HepG2 (cell line): ENCODE data around the gene MAP3K7CL.

ENCODE experiments used
- ZFAT ChIP-seq: sonication (generic); formaldehyde crosslinking; conservative IDR thresholded peaks from 2 replicates; pipeline ENCODE4 v1.8.1; 2023; ENCODE audit warnings: missing genetic modification reagents, inconsistent platforms
- TF ChIP-seq, protein P1 (sequence below): sonication (generic); formaldehyde crosslinking; IDR thresholded peaks from 2 replicates; pipeline ENCODE4 v1.5.0; 2020; ENCODE audit warnings: mild to moderate bottlenecking, missing genetic modification reagents, moderate library complexity

DNA sequence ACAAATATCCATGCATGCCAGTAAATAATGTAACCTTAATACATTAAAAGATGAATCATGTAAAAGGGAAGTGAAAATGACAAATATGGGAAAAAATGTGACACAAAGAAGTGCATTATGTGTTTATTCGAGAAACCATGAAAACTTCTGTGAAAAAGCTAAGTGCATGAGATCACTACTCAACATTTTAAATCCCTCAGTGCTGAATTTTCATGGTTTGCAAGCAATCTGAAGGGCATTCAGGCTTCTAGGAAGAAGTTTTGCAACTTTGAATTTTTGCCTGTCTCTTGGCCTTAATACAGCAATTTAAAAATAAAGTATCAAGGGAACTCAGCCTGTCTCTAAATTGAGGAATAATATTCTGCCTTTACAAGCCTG lies 78.2 kb downstream of the MAP3K7CL start:
- TF ChIP-seq, protein P1, sequence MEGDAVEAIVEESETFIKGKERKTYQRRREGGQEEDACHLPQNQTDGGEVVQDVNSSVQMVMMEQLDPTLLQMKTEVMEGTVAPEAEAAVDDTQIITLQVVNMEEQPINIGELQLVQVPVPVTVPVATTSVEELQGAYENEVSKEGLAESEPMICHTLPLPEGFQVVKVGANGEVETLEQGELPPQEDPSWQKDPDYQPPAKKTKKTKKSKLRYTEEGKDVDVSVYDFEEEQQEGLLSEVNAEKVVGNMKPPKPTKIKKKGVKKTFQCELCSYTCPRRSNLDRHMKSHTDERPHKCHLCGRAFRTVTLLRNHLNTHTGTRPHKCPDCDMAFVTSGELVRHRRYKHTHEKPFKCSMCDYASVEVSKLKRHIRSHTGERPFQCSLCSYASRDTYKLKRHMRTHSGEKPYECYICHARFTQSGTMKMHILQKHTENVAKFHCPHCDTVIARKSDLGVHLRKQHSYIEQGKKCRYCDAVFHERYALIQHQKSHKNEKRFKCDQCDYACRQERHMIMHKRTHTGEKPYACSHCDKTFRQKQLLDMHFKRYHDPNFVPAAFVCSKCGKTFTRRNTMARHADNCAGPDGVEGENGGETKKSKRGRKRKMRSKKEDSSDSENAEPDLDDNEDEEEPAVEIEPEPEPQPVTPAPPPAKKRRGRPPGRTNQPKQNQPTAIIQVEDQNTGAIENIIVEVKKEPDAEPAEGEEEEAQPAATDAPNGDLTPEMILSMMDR (CRISPR knock-in tag), result no peak
- no peak for TF ChIP-seq ZFAT (CRISPR knock-in tag)
